Body of pancreas (tissue), 4 donors: Measurements from ENCODE around the gene PLEKHA6. TPM values are rescaled to one million over a fixed set of nuclear protein-coding genes. Genes with fewer than 3 reads are reported as not detected.
"Not testable (repeated sequence)": the region's sequence is repeated elsewhere in the genome, so short reads cannot be mapped to it uniquely, and the experiment has no call there.

ENCODE experiments used
- ATAC-seq: fragments of 150-250 bp; one replicate; pipeline ENCODE4 v1.9.1; 2016
- DNase-seq, 4 donors: peaks; one replicate each; pipeline ENCODE4 v3.0.0-alpha.2; 2019
- H3K27ac ChIP-seq, 4 donors: fragments of 200-600 bp; sonication (generic); 1 replicate in 3 of 4; 2 replicates in 1 of 4; pipeline versions ENCODE4 v1.5.1 to v1.6.1; 2016 to 2019; ENCODE audit warnings: mild to moderate bottlenecking in 1 of 4, mixed read lengths in 1 of 4, moderate library complexity in 1 of 4
- H3K27me3 ChIP-seq, 2 donors: fragments of 200-600 bp; sonication (generic); one replicate each; pipeline ENCODE4 v1.6.0; 2016; ENCODE audit warnings: mild to moderate bottlenecking in 1 of 2
- H3K36me3 ChIP-seq, 2 donors: fragments of 200-600 bp; sonication (generic); replicated peaks in 1 of 2; 2 replicates each; pipeline ENCODE4 v1.5.1; 2016; ENCODE audit warnings: low read depth in 2 of 2; ENCODE audit not compliant: insufficient read depth in 1 of 2
- H3K4me1 ChIP-seq: fragments of 200-600 bp; sonication (generic); one replicate; pipeline ENCODE4 v1.6.0; 2016
- H3K4me3 ChIP-seq, 2 donors: fragments of 200-600 bp; sonication (generic); 1 replicate in 1 of 2; 2 replicates in 1 of 2; pipeline ENCODE4 v1.5.1; 2016 to 2019
- H3K9me3 ChIP-seq, 3 donors: fragments of 200-600 bp; sonication (generic); 1 replicate in 2 of 3; 2 replicates in 1 of 3; pipeline ENCODE4 v1.5.1; 2016
- POLR2A ChIP-seq, 3 donors: fragments of 450-650 bp; IDR thresholded peaks; one replicate each; pipeline ENCODE4 v1.6.1; 2016; ENCODE audit warnings: antibody characterized with exemption in 3 of 3, mild to moderate bottlenecking in 2 of 3
- WGBS, 2 donors: methylation state at CpG; one replicate each; pipeline ENCODE4 v1.1.5; 2017; 5-methylcytosine and 5-hydroxymethylcytosine counted together
- intact Hi-C: fragments of 100-400 bp; cut with DNase I; formaldehyde crosslinking; loops from one replicate; pipeline ENCODE4 v1.15.1; 2023
- total RNA-seq, 2 donors: library from RNA; depleted of rRNA; stranded (reverse); fragments of >200 nt; gene quantifications; one replicate each; pipeline ENCODE4 v1.1.0, GENCODE V29; 2016
- TF ChIP-seq, protein P1 (sequence below), 7 experiments: fragments of 450-650 bp in 4 of 7; fragments of 200-600 bp in 3 of 7; sonication (generic) in 3 of 7; IDR thresholded peaks; one replicate each; pipeline ENCODE4 v1.5.1; 2016 to 2019; ENCODE audit warnings: antibody characterized with exemption in 7 of 7

Gene PLEKHA6
- total RNA-seq, 2 donors from 2014 or later, result 10.9 to 20.4 TPM

DNA sequence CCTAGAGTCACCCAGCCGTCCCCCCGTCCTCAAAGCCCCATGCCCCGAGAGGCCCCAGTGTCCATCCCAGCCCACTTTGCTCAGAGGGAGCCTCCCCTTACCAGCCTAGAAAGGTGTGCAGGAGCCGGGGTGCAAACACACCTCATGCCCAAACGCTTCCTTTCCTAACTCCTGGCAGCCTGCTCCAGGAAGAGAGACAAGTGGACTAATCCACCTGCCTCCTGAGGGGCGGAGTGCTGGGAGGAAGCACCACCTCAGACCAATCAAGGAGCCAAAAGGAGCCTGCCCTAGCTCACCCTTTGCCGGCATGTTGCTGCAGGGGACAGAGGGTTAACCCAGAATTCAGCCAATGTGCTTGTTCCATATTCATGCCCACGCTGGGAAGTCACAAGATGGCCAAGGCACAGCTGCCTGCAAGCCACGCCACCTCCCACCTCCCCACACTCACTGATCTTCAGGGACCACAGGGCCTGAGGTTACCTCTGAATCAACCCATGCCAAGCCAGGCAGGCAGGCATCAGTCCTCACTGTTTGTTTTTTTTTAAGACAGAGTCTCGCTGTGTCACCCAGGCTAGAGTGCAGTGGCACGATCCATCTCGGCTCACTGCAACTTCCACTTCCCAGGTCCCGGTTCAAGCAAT is 27.8 kb downstream of the PLEKHA6 start:
- TF ChIP-seq, protein P1, sequence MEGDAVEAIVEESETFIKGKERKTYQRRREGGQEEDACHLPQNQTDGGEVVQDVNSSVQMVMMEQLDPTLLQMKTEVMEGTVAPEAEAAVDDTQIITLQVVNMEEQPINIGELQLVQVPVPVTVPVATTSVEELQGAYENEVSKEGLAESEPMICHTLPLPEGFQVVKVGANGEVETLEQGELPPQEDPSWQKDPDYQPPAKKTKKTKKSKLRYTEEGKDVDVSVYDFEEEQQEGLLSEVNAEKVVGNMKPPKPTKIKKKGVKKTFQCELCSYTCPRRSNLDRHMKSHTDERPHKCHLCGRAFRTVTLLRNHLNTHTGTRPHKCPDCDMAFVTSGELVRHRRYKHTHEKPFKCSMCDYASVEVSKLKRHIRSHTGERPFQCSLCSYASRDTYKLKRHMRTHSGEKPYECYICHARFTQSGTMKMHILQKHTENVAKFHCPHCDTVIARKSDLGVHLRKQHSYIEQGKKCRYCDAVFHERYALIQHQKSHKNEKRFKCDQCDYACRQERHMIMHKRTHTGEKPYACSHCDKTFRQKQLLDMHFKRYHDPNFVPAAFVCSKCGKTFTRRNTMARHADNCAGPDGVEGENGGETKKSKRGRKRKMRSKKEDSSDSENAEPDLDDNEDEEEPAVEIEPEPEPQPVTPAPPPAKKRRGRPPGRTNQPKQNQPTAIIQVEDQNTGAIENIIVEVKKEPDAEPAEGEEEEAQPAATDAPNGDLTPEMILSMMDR (IDR thresholded peaks at IDR 0.05), result no peak
- TF ChIP-seq POLR2A (IDR thresholded peaks at IDR 0.05), result peak in 1 of 3 donors; percentile 12
- H3K36me3 ChIP-seq, result no peaks in the 10 kb centered on the region
- H3K4me3 ChIP-seq, result no peak overlapping the region
- ATAC-seq (no peak), DNase-seq (no peak)
- intact Hi-C loops, result no loop called here
- H3K27me3 ChIP-seq, result no peaks in the 10 kb centered on the region
- 85 to 87% methylated on average over 9 to 13 of the region's 13 CpGs for WGBS, 2 donors
- H3K9me3 ChIP-seq, result no peaks in the 10 kb centered on the region
- H3K4me1 ChIP-seq, result no peaks in the 10 kb centered on the region
- H3K27ac ChIP-seq, result no peak overlapping the region

DNA sequence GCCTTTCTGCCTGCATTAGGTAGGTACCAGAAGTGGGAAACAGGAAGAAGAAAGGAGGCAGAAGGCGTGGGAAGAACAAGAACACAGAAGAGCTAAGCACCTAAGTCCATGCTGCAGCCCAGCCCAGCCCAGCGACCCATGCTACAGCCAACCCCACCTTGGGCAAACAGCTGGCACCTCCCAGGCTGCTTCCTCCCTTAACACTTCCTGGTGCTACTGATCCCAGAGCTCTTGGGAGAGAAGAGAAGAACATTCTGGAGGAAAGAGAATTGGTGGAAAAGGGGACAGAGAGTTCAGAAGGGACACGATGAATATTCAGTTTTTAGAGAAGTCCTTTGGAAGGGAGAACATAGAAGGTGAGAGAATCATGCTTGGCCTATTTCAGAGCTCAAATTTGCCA is 28.5 kb downstream of the PLEKHA6 start:
- Histone ChIP-seq H3K4me1 (no peaks in the 10 kb centered on the region), H3K27ac (no peak overlapping the region), H3K9me3 (no peaks in the 10 kb centered on the region), H3K27me3 (no peaks in the 10 kb centered on the region), H3K36me3 (no peaks in the 10 kb centered on the region), H3K4me3 (no peak overlapping the region)
- WGBS, 2 donors, result 55 to 70% methylated on average over 3 of the region's 3 CpGs
- TF ChIP-seq, protein P1 (IDR thresholded peaks at IDR 0.05), result no peak
- TF ChIP-seq POLR2A (IDR thresholded peaks at IDR 0.05), result no peak
- DNase-seq, result peak in 3 of 4 donors; percentile 27 to 38 (median 35)
- intact Hi-C loops, result no loop called here
- peak; percentile 38 for ATAC-seq

DNA sequence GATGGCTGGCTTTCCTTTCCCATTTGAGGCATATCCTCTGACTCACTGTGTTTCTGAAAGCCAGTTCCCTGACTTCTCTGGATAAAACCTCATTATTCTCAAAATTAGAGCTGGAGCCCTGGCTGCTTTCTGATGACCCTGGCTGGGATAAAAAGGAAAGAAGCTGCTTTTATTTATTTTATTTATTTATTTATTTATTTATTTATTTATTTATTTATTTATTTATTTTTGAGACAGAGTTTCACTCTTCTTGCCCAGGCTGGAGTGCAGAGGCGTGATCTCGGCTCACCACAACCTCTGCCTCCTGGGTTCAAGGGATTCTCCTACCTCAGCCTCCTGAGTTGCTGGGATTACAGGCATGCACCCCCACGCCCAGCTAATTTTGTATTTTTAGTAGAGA is 31.9 kb downstream of the PLEKHA6 start:
- H3K27me3 ChIP-seq, H3K36me3 ChIP-seq, DNase-seq, H3K4me3 ChIP-seq, H3K27ac ChIP-seq, H3K9me3 ChIP-seq, intact Hi-C loops, ATAC-seq, H3K4me1 ChIP-seq: not testable (repeated sequence)
- 95 to 96% methylated on average over 3 of the region's 3 CpGs for WGBS, 2 donors

DNA sequence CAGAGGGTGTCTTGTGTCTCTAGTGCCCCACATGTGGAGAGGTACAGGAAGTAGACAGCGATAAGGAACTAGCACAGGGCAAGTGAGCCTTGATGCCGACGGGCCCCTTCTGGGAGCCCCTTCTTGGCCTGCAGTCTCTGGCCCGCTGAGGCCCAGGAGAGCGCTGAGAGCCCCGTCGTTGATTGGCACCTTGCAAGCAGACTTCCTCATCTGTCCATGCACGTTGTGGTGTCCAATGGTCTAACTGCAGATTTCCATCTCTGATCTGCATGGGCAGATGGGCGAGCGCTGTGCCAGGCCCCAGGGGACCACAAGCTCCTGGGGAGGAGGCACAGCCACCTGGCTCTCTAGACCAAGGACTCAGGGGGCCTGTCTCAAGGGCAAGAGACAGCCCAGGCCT is 32.4 kb downstream of the PLEKHA6 start:
- H3K4me3 ChIP-seq, result no peak overlapping the region
- intact Hi-C loops, result no loop called here
- no peaks in the 10 kb centered on the region for H3K27me3 ChIP-seq
- no peaks in the 10 kb centered on the region for H3K4me1 ChIP-seq
- TF ChIP-seq, protein P1 (IDR thresholded peaks at IDR 0.05), result no peak
- TF ChIP-seq POLR2A (IDR thresholded peaks at IDR 0.05), result no peak
- WGBS, 2 donors, result 71 to 100% methylated on average over 3 to 10 of the region's 10 CpGs
- H3K36me3 ChIP-seq, result no peaks in the 10 kb centered on the region
- no peaks in the 10 kb centered on the region for H3K9me3 ChIP-seq
- no peak overlapping the region for H3K27ac ChIP-seq
- ATAC-seq (no peak), DNase-seq (peak in 1 of 4 donors; percentile 44)

DNA sequence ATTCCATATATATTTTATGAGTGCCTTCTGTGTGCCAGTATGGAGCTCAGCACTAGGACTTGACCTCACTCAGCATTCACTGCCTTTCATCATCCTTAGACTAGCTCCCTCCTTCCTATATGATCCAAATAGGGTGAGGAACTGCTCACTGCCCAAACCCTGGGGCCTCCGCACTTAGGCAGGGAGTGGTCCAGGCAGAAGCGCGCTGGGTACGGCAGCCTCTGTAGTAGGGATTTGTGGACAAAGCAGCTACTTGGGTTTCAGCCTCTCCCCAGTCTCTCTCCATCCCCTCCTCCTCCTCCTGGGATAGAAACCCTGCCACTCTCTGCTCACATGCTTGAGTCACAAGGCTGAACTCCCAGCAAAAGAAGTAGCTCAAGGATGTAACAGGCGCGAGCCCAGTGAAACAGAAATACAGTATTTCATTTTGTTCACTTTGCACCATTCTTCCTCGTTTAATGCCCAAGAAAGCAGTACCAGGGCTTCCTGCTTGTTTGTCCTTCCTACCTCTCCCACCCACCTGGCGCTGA is 32.9 kb downstream of the PLEKHA6 start:
- WGBS, 2 donors, result 88 to 92% methylated on average over 8 of the region's 8 CpGs
- Histone ChIP-seq H3K9me3 (no peaks in the 10 kb centered on the region), H3K27me3 (no peaks in the 10 kb centered on the region), H3K27ac (no peak overlapping the region), H3K4me3 (no peak overlapping the region), H3K4me1 (no peaks in the 10 kb centered on the region), H3K36me3 (no peaks in the 10 kb centered on the region)
- intact Hi-C loops, result no loop called here
- no peak for DNase-seq
- no peak for TF ChIP-seq POLR2A (IDR thresholded peaks at IDR 0.05)
- TF ChIP-seq, protein P1 (IDR thresholded peaks at IDR 0.05), result no peak
- no peak for ATAC-seq
